ENCODE results near the gene ARRB1. TPM values are rescaled to one million over a fixed set of nuclear protein-coding genes. Genes with fewer than 3 reads are reported as not detected.
A peak's percentile ranks its signal among the peaks of the same experiment; 100 is the strongest.

The ARRB1 gene
- total and polyA plus RNA-seq, 7 experiments from 2014 or later = 7.5 to 104 (median 58.0) TPM

DNA sequence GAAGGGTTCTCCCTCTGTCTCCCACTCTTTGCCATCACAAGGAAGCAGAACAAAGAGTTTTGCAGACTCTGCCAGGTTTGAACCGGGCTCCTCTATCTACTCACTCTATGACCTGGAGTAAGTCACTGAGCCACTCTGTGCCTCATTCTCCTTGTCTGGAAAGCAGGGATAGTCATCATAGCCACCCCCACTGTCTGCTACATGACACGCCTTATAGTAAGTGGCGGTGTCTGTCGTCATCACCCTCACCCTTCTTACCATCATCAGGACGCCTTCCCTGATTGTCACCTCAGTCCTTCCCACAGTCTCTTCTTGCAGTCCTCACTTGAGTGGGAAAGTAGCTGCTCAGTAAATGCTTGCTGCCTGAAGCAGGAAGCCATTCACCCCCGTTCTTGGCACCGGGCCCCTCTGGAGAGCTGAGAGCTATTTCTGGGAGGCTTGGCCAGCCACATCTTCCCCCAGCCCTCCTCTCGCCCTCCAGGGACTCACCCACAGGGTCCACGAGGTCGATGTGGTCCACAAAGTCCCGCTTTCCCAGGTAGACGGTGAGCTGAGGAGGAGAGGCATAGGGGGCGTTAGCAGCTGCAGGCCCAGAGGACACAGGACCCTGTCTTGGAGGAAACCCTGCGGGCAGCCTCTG, 64.5 kb downstream of the ARRB1 start:
- H3K27me3 ChIP-seq (ENCODE audit: control insufficient read depth in 2 of 2, insufficient read depth in 2 of 2, low read length in 2 of 2) = no peaks in the 10 kb centered on the region
- intact Hi-C loops (cut with micrococcal nuclease) = no loop called here
- DNase-seq (no peak), ATAC-seq (no peak)
- H3K4me1 ChIP-seq (ENCODE audit: control insufficient read depth in 2 of 2, insufficient read depth in 2 of 2, low read length in 2 of 2) = no peaks in the 10 kb centered on the region
- no peaks in the 10 kb centered on the region for H3K27me3 Mint-ChIP-seq
- no peak overlapping the region for H3K4me3 ChIP-seq (ENCODE audit: low read length)
- CTCF ChIA-PET = no interaction called here
- POLR2A ChIA-PET = no interaction called here
- peaks cover 0 to 25% (median 0%) of the 10 kb centered on the region in 5 donors for H3K36me3 Mint-ChIP-seq
- H3K36me3 ChIP-seq (ENCODE audit: control insufficient read depth in 2 of 3, insufficient read depth in 3 of 3, low read length in 3 of 3) = peaks cover 0 to 58% (median 3%) of the 10 kb centered on the region in 3 experiments
- no peak overlapping the region for H3K27ac ChIP-seq (ENCODE audit: low read depth, low read length)
- no peak overlapping the region for H3K4me3 Mint-ChIP-seq
- H3K4me1 Mint-ChIP-seq = peaks cover 0 to 16% (median 7%) of the 10 kb centered on the region in 7 donors
- H3K9me3 Mint-ChIP-seq = peaks cover 0 to 2% (median 0%) of the 10 kb centered on the region in 11 donors
- H3K9me3 ChIP-seq (ENCODE audit: control insufficient read depth in 2 of 3, low read length in 3 of 3) = no peaks in the 10 kb centered on the region
- peak overlapping the region in 8 of 9 donors; percentile 33 to 65 (median 45) for H3K27ac Mint-ChIP-seq

DNA sequence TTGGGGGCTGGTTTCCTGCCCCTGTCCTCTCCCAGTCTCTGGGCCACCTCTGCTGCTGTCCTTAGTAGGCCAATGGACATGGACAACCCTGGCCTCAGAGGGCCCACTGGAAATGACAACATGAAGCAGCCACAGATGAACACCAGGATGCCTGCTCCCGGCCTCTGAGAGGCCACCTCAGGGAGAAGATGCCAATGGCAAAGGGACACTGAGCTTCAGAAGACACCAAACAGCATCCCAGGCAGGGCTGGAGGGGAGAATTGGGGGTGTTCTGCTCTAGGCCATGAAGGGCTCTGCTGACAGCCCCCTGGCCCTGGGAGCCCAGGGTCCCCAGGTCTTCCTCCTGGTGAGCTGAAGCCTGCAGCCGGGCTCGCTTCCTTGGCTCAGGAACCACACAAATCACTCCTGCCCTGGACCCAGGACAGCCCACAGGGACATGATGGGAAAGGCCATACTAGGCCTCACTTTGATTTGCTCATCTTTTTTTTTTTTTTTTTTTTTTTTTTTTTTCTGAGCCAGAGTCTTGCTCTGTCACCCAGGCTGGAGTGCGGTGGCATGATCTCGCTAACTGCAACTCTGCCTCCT, 65.6 kb downstream of the ARRB1 start:
- Mint-ChIP-seq H3K4me3 (no peak overlapping the region), H3K27ac (peak overlapping the region in 4 of 9 donors; percentile 28 to 55 (median 40)), H3K36me3 (peaks cover 0 to 25% (median 0%) of the 10 kb centered on the region in 5 donors), H3K4me1 (peaks cover 0 to 11% (median 3%) of the 10 kb centered on the region in 7 donors), H3K27me3 (no peaks in the 10 kb centered on the region), H3K9me3 (no peaks in the 10 kb centered on the region)
- Histone ChIP-seq H3K27me3 (ENCODE audit: control insufficient read depth in 2 of 2, insufficient read depth in 2 of 2, low read length in 2 of 2) (no peaks in the 10 kb centered on the region), H3K36me3 (ENCODE audit: control insufficient read depth in 2 of 3, insufficient read depth in 3 of 3, low read length in 3 of 3) (peaks cover 0 to 68% (median 3%) of the 10 kb centered on the region in 3 experiments), H3K4me3 (ENCODE audit: low read length) (no peak overlapping the region), H3K27ac (ENCODE audit: low read depth, low read length) (no peak overlapping the region), H3K9me3 (ENCODE audit: control insufficient read depth in 2 of 3, low read length in 3 of 3) (no peaks in the 10 kb centered on the region), H3K4me1 (ENCODE audit: control insufficient read depth in 2 of 2, insufficient read depth in 2 of 2, low read length in 2 of 2) (no peaks in the 10 kb centered on the region)
- ATAC-seq (no peak), DNase-seq (no peak)
- ChIA-PET POLR2A (no interaction called here), CTCF (interaction anchor here (0.6 kb wide), 1 partner anchor 9 kb away, joined by 4 read pairs; no protein-coding TSS in a partner anchor)
- intact Hi-C loops (cut with micrococcal nuclease) = no loop called here

DNA sequence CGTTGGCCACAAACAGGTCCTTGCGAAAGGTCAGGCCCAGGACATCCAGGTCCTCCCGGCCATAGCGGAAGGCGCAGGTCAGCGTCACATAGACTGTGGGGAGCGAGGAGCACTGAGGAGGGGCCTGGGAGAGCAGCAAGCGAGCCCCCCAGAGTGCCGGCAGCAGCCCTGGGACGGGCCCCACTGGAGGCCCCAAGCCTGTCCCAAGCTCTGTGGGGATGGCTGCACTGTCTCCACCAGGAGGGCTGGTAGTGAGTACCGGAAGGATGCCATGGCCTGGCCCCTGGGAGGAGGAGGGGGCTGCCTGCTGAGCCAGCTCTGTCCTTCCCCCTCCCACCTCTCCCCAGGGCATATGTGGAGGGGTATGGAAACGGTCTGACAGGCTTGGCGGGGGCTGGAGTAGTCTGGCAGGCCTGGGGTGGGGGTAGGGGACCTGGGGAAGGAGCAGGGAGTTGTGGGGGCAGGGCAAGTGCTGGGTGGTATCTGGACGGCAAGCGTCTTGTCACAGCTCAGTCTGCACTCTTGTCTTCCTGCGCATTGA, 68.0 kb downstream of the ARRB1 start:
- Mint-ChIP-seq H3K27ac (peak overlapping the region in 4 of 9 donors; percentile 21 to 99 (median 53)), H3K4me1 (peaks cover 13 to 25% (median 21%) of the 10 kb centered on the region in 7 donors), H3K36me3 (peaks cover 0 to 26% (median 5%) of the 10 kb centered on the region in 5 donors)

DNA sequence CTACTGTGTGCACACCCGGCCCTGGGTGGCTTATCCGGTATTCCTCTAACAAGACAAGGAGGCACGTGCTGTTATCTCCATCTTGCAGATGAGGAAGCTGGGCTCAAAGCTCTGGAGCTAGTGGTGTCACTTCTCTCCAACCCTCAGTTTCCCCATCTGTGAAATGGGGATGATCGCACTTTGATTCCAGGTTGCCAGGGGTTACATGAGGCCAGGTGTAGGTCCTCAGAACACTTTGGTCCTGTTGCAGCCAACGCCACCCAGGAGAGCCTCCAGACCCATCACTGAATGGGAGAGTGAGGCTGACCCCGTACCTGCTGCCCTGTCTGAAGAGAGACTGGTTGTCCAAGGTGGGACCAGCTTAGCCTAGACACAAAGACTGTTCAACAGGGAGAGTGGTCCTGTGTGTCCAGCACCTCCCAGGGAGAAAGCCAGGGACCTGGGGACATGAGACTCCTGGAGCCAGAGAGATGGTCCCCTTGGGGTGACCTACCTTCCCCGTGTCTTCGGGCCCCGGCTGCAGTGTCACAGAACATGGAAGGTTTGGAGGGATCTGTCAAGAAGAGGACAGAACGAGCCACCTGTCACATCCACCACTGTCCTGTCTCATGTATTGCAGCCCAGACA, 69.9 kb downstream of the ARRB1 start:
- Histone ChIP-seq H3K27ac (ENCODE audit: low read depth, low read length) (peak overlapping the region; percentile 3), H3K4me3 (ENCODE audit: low read length) (no peak overlapping the region), H3K9me3 (ENCODE audit: control insufficient read depth in 2 of 3, low read length in 3 of 3) (no peaks in the 10 kb centered on the region), H3K4me1 (ENCODE audit: control insufficient read depth in 2 of 2, insufficient read depth in 2 of 2, low read length in 2 of 2) (peaks cover 14 to 37% of the 10 kb centered on the region in 2 donors), H3K27me3 (ENCODE audit: control insufficient read depth in 2 of 2, insufficient read depth in 2 of 2, low read length in 2 of 2) (no peaks in the 10 kb centered on the region), H3K36me3 (ENCODE audit: control insufficient read depth in 2 of 3, insufficient read depth in 3 of 3, low read length in 3 of 3) (peaks cover 0 to 78% (median 3%) of the 10 kb centered on the region in 3 experiments)
- peaks cover 4 to 20% (median 13%) of the 10 kb centered on the region in 5 donors for H3K36me3 Mint-ChIP-seq
- no peak for ATAC-seq
- DNase-seq = peak in 1 of 9 donors; percentile 3
- H3K4me3 Mint-ChIP-seq = no peak overlapping the region
- H3K27me3 Mint-ChIP-seq = no peaks in the 10 kb centered on the region
- POLR2A ChIA-PET = interaction anchor here (2.4 to 8.5 kb wide), 3 partner anchors 61 to 102 kb away, joined by 9 to 119 read pairs (median 84); partner anchors contain the start of gene ARRB1
- H3K4me1 Mint-ChIP-seq = peaks cover 24 to 44% (median 35%) of the 10 kb centered on the region in 7 donors
- intact Hi-C loops (cut with micrococcal nuclease) = no loop called here
- H3K27ac Mint-ChIP-seq = peak overlapping the region in 6 of 9 donors; percentile 32 to 99 (median 80)
- H3K9me3 Mint-ChIP-seq = no peaks in the 10 kb centered on the region
- CTCF ChIA-PET = interaction anchor here (0.6 to 14.8 kb wide), 9 partner anchors 11 to 1008 kb away, joined by 3 to 416 read pairs (median 8); no protein-coding TSS in a partner anchor

More for the DNA sequence above, 68.0 kb downstream of the ARRB1 start:
- Histone ChIP-seq H3K27me3 (ENCODE audit: control insufficient read depth in 2 of 2, insufficient read depth in 2 of 2, low read length in 2 of 2) (no peaks in the 10 kb centered on the region), H3K36me3 (ENCODE audit: control insufficient read depth in 2 of 3, insufficient read depth in 3 of 3, low read length in 3 of 3) (peaks cover 0 to 73% (median 3%) of the 10 kb centered on the region in 3 experiments), H3K9me3 (ENCODE audit: control insufficient read depth in 2 of 3, low read length in 3 of 3) (no peaks in the 10 kb centered on the region), H3K27ac (ENCODE audit: low read depth, low read length) (no peak overlapping the region), H3K4me1 (ENCODE audit: control insufficient read depth in 2 of 2, insufficient read depth in 2 of 2, low read length in 2 of 2) (peaks cover 3 to 18% of the 10 kb centered on the region in 2 donors), H3K4me3 (ENCODE audit: low read length) (no peak overlapping the region)
- Mint-ChIP-seq H3K27me3 (no peaks in the 10 kb centered on the region), H3K4me3 (no peak overlapping the region), H3K9me3 (no peaks in the 10 kb centered on the region)
- POLR2A ChIA-PET = interaction anchor here (0.6 to 1.2 kb wide), 2 partner anchors 79 to 99 kb away, joined by 3 to 4 read pairs; no protein-coding TSS in a partner anchor
- intact Hi-C loops (cut with micrococcal nuclease) = no loop called here
- CTCF ChIA-PET = interaction anchor here (8.7 to 14.8 kb wide), 2 partner anchors 46 to 103 kb away, joined by 92 to 416 read pairs; no protein-coding TSS in a partner anchor
- DNase-seq (no peak), ATAC-seq (no peak)

DNA sequence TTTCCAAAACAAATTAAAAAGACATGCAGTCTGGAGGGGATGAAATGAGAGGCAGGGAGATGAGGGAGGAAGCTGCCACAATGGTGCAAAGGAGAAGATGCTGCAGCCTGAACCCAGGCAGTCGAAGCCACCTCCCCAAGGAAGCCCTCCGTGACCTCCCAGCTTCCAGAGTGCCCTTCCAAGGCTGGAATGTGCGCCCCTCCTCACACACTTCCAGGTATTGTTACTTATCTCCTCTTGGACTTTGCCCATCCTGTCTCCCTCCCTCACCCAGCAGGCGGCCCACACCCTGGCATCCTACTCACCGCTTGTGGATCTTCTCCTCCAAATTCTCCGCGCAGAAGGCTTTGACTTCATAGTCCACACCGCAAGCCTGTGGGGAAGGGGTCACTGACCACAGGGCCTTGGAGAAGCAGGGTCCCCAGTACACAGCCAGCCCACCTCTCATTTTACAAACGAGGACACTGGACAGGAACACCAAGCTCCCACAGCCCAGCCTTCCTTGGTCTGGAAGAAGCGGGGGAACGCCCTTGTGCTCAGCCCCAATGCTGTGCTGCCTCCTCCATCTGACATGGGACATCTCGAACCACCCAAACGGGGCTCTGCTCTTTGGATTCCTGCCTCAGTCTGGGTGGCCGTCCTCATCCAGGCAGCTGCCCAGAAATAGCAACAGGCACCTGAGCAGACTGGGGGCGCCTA, 70.5 kb downstream of the ARRB1 start:
- no peaks in the 10 kb centered on the region for H3K27me3 Mint-ChIP-seq
- Histone ChIP-seq H3K36me3 (ENCODE audit: control insufficient read depth in 2 of 3, insufficient read depth in 3 of 3, low read length in 3 of 3) (peaks cover 0 to 74% (median 3%) of the 10 kb centered on the region in 3 experiments), H3K27me3 (ENCODE audit: control insufficient read depth in 2 of 2, insufficient read depth in 2 of 2, low read length in 2 of 2) (no peaks in the 10 kb centered on the region), H3K4me1 (ENCODE audit: control insufficient read depth in 2 of 2, insufficient read depth in 2 of 2, low read length in 2 of 2) (peaks cover 20 to 43% of the 10 kb centered on the region in 2 donors), H3K4me3 (ENCODE audit: low read length) (no peak overlapping the region), H3K27ac (ENCODE audit: low read depth, low read length) (no peak overlapping the region), H3K9me3 (ENCODE audit: control insufficient read depth in 2 of 3, low read length in 3 of 3) (no peaks in the 10 kb centered on the region)
- ChIA-PET POLR2A (interaction anchor here (0.6 to 8.5 kb wide), 7 partner anchors 49 to 107 kb away, joined by 3 to 119 read pairs (median 9); partner anchors contain the start of gene ARRB1), CTCF (interaction anchor here (0.5 to 14.8 kb wide), 23 partner anchors 8 to 258 kb away, joined by 3 to 416 read pairs (median 7); partner anchors contain the start of gene RPS3)
- peaks cover 29 to 50% (median 42%) of the 10 kb centered on the region in 7 donors for H3K4me1 Mint-ChIP-seq
- DNase-seq = peak in 1 of 9 donors; percentile 8
- H3K36me3 Mint-ChIP-seq = peaks cover 4 to 20% (median 18%) of the 10 kb centered on the region in 5 donors
- no peak overlapping the region for H3K4me3 Mint-ChIP-seq
- H3K9me3 Mint-ChIP-seq = no peaks in the 10 kb centered on the region
- H3K27ac Mint-ChIP-seq = peak overlapping the region in 8 of 9 donors; percentile 45 to 99 (median 90)
- ATAC-seq = no peak
- intact Hi-C loops (cut with micrococcal nuclease) = loop anchor here (1.0 kb wide), 6 partner anchors 47 to 251 kb away; no protein-coding TSS in a partner anchor

All from naive thymus-derived CD4-positive, alpha-beta T cell (primary cell).